ENCODE data around the gene STK24. TPM values are rescaled to one million over a fixed set of nuclear protein-coding genes. Genes with fewer than 3 reads are reported as not detected.
"Not testable (repeated sequence)": the region's sequence is repeated elsewhere in the genome, so short reads cannot be mapped to it uniquely, and the experiment has no call there.

STK24 gene
- total RNA-seq, 2 experiments from 2014 or later = 160 to 170 TPM

GRCh38 chr13:98592362-98592732 lies 15.4 kb upstream of the STK24 start:
- H3K4me3 Mint-ChIP-seq = no peak overlapping the region
- ChIA-PET POLR2A (no interaction called here), CTCF (interaction anchor here (0.8 kb wide), 1 partner anchor 20 kb away, joined by 4 read pairs; no protein-coding TSS in a partner anchor)
- H3K27ac Mint-ChIP-seq = no peak overlapping the region
- no peaks in the 10 kb centered on the region for H3K27me3 Mint-ChIP-seq
- peaks cover 8% of the 10 kb centered on the region for H3K4me1 Mint-ChIP-seq
- peaks cover 4% of the 10 kb centered on the region for H3K9me3 Mint-ChIP-seq
- DNase-seq = no peak
- H3K36me3 Mint-ChIP-seq (ENCODE audit: low read depth) = no peaks in the 10 kb centered on the region

GRCh38 chr13:98591721-98592361 lies 14.9 kb upstream of the STK24 start:
- ChIA-PET CTCF (interaction anchor here (0.7 to 1.2 kb wide), 3 partner anchors 9 to 20 kb away, joined by 3 to 4 read pairs (median 3); no protein-coding TSS in a partner anchor), POLR2A (no interaction called here)
- H3K9me3 Mint-ChIP-seq = peaks cover 4% of the 10 kb centered on the region
- H3K4me1 Mint-ChIP-seq = peaks cover 5% of the 10 kb centered on the region
- no peak overlapping the region for H3K4me3 Mint-ChIP-seq
- no peaks in the 10 kb centered on the region for H3K36me3 Mint-ChIP-seq (ENCODE audit: low read depth)
- no peak overlapping the region for H3K27ac Mint-ChIP-seq
- no peaks in the 10 kb centered on the region for H3K27me3 Mint-ChIP-seq
- no peak for DNase-seq

GRCh38 chr13:98590471-98590870 lies 13.6 kb upstream of the STK24 start:
- H3K4me1 Mint-ChIP-seq; H3K9me3 Mint-ChIP-seq; H3K27ac Mint-ChIP-seq; DNase-seq; H3K27me3 Mint-ChIP-seq; H3K4me3 Mint-ChIP-seq; H3K36me3 Mint-ChIP-seq (ENCODE audit: low read depth); POLR2A ChIA-PET: not testable (repeated sequence)
- CTCF ChIA-PET = interaction anchor here (1.2 kb wide), 1 partner anchor 18 kb away, joined by 3 read pairs; no protein-coding TSS in a partner anchor

GRCh38 chr13:98589516-98589915 lies 12.6 kb upstream of the STK24 start:
- H3K9me3 Mint-ChIP-seq; POLR2A ChIA-PET; H3K36me3 Mint-ChIP-seq (ENCODE audit: low read depth); H3K4me1 Mint-ChIP-seq; H3K27ac Mint-ChIP-seq; CTCF ChIA-PET; H3K27me3 Mint-ChIP-seq; DNase-seq; H3K4me3 Mint-ChIP-seq: not testable (repeated sequence)

GRCh38 chr13:98586400-98587345 lies 9.8 kb upstream of the STK24 start:
- CTCF ChIA-PET = interaction anchor here (1.3 kb wide), 1 partner anchor 58 kb away, joined by 3 read pairs; no protein-coding TSS in a partner anchor
- Mint-ChIP-seq H3K4me3 (no peak overlapping the region), H3K27ac (no peak overlapping the region), H3K9me3 (peaks cover 4% of the 10 kb centered on the region), H3K27me3 (no peaks in the 10 kb centered on the region), H3K4me1 (peaks cover 8% of the 10 kb centered on the region), H3K36me3 (ENCODE audit: low read depth) (no peaks in the 10 kb centered on the region)
- DNase-seq = no peak
- POLR2A ChIA-PET = no interaction called here

- no peak for DNase-seq
- Mint-ChIP-seq H3K36me3 (ENCODE audit: low read depth) (no peaks in the 10 kb centered on the region), H3K9me3 (peaks cover 4% of the 10 kb centered on the region), H3K27me3 (no peaks in the 10 kb centered on the region), H3K27ac (no peak overlapping the region), H3K4me1 (peaks cover 8% of the 10 kb centered on the region), H3K4me3 (no peak overlapping the region)
- CTCF ChIA-PET = interaction anchor here (1.3 kb wide), 1 partner anchor 57 kb away, joined by 3 read pairs; no protein-coding TSS in a partner anchor
- POLR2A ChIA-PET = no interaction called here
These were observed 9.0 kb upstream of the STK24 start for GRCh38 chr13:98585946-98586345.

- H3K27ac Mint-ChIP-seq = no peak overlapping the region
- no peak for DNase-seq
- CTCF ChIA-PET = interaction anchor here (1.8 kb wide), 1 partner anchor 13 kb away, joined by 4 read pairs; no protein-coding TSS in a partner anchor
- peaks cover 8% of the 10 kb centered on the region for H3K4me1 Mint-ChIP-seq
- H3K9me3 Mint-ChIP-seq = peaks cover 4% of the 10 kb centered on the region
- no peak overlapping the region for H3K4me3 Mint-ChIP-seq
- POLR2A ChIA-PET = no interaction called here
- no peaks in the 10 kb centered on the region for H3K36me3 Mint-ChIP-seq (ENCODE audit: low read depth)
- H3K27me3 Mint-ChIP-seq = no peaks in the 10 kb centered on the region
These were observed 8.5 kb upstream of the STK24 start for GRCh38 chr13:98585398-98585754.

- H3K9me3 Mint-ChIP-seq = peaks cover 2% of the 10 kb centered on the region
- no peak overlapping the region for H3K27ac Mint-ChIP-seq
- no peaks in the 10 kb centered on the region for H3K36me3 Mint-ChIP-seq (ENCODE audit: low read depth)
- no peaks in the 10 kb centered on the region for H3K27me3 Mint-ChIP-seq
- H3K4me3 Mint-ChIP-seq = no peak overlapping the region
- H3K4me1 Mint-ChIP-seq = peaks cover 8% of the 10 kb centered on the region
- POLR2A ChIA-PET = no interaction called here
- CTCF ChIA-PET = interaction anchor here (1.8 kb wide), 1 partner anchor 14 kb away, joined by 4 read pairs; no protein-coding TSS in a partner anchor
- DNase-seq = no peak
These were observed 7.9 kb upstream of the STK24 start for GRCh38 chr13:98584668-98585397.

- ChIA-PET POLR2A (no interaction called here), CTCF (interaction anchor here (1.0 to 1.4 kb wide), 2 partner anchors 9 to 70 kb away, joined by 3 to 7 read pairs; no protein-coding TSS in a partner anchor)
- Mint-ChIP-seq H3K27me3 (no peaks in the 10 kb centered on the region), H3K27ac (no peak overlapping the region), H3K9me3 (no peaks in the 10 kb centered on the region), H3K36me3 (ENCODE audit: low read depth) (no peaks in the 10 kb centered on the region), H3K4me3 (no peak overlapping the region), H3K4me1 (peaks cover 10% of the 10 kb centered on the region)
- DNase-seq = no peak
These were observed 6.0 kb upstream of the STK24 start for GRCh38 chr13:98582947-98583346.

GRCh38 chr13:98581971-98582702 lies 5.2 kb upstream of the STK24 start:
- H3K27ac Mint-ChIP-seq = no peak overlapping the region
- no peaks in the 10 kb centered on the region for H3K36me3 Mint-ChIP-seq (ENCODE audit: low read depth)
- CTCF ChIA-PET = interaction anchor here (0.5 to 3.5 kb wide), 5 partner anchors 9 to 78 kb away, joined by 3 to 9 read pairs (median 5); no protein-coding TSS in a partner anchor
- H3K4me1 Mint-ChIP-seq = peaks cover 14% of the 10 kb centered on the region
- no peaks in the 10 kb centered on the region for H3K9me3 Mint-ChIP-seq
- H3K4me3 Mint-ChIP-seq = no peak overlapping the region
- POLR2A ChIA-PET = no interaction called here
- H3K27me3 Mint-ChIP-seq = no peaks in the 10 kb centered on the region
- DNase-seq = no peak

GRCh38 chr13:98581381-98581780 lies 4.5 kb upstream of the STK24 start:
- Mint-ChIP-seq H3K4me3 (no peak overlapping the region), H3K27me3 (no peaks in the 10 kb centered on the region), H3K27ac (no peak overlapping the region), H3K36me3 (ENCODE audit: low read depth) (no peaks in the 10 kb centered on the region), H3K9me3 (no peaks in the 10 kb centered on the region), H3K4me1 (peaks cover 14% of the 10 kb centered on the region)
- DNase-seq = no peak
- ChIA-PET CTCF (interaction anchor here (1.3 to 3.5 kb wide), 3 partner anchors 14 to 72 kb away, joined by 5 to 9 read pairs (median 7); no protein-coding TSS in a partner anchor), POLR2A (no interaction called here)

GRCh38 chr13:98580420-98580819 lies 3.5 kb upstream of the STK24 start:
- Mint-ChIP-seq H3K9me3 (no peaks in the 10 kb centered on the region), H3K27me3 (no peaks in the 10 kb centered on the region), H3K4me1 (peaks cover 14% of the 10 kb centered on the region), H3K4me3 (no peak overlapping the region), H3K27ac (no peak overlapping the region), H3K36me3 (ENCODE audit: low read depth) (peaks cover 4% of the 10 kb centered on the region)
- POLR2A ChIA-PET = no interaction called here
- DNase-seq = no peak
- CTCF ChIA-PET = interaction anchor here (3.5 kb wide), 1 partner anchor 18 kb away, joined by 9 read pairs; no protein-coding TSS in a partner anchor

Data from activated CD4-positive, alpha-beta T cell treated with anti-CD3 and anti-CD28 coated beads, Interleukin-2, amount 10 ng/mL, durations not matched to agents 7 days and 5 days (primary cell).